Nucleus accumbens (tissue), 56 donors: ENCODE data around the gene PPP2R1B.
"Not testable (repeated sequence)": the region's sequence is repeated elsewhere in the genome, so short reads cannot be mapped to it uniquely, and the experiment has no call there.

Source experiments
- DNase-seq, 56 donors: peaks; one replicate each; lab custom pipeline; 2025; lab: John Stamatoyannopoulos, UW

The PPP2R1B gene

DNA sequence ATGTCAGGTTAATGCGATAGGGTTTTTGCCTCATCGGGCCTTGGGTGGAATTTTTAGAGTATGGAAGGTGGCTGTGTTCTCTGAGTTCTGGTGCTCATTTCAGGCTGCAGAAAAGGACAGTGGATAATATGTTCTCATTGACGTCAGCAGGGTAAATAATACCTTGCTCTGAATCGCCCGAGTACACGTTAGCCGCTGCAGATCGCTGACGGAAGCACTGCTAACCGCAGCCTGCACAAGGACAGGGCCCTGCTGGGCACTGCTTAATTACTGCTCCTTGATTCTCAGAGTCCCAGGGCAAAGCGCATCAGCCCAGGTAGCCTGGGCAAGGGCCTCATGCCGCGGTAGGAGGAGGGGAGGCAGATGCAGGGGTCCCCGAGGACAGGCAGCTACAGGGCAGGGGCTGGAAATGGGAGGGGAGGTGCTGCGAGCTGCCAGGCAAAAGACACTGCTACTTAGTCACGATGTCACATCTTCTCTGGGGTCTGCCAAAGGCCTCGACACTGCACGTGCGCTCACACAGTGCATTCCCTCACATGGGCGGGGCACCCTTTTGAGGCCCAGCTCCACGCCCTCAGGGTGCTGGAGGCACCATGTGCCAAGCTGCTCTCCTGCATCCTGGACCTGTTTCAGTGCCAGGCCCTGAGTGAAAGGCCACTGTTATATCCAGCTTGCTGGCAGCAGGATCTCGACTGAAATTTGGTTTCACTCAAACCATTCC lies 35.2 kb downstream of the PPP2R1B start:
- DNase-seq, result peak in 27 of 56 donors; percentile 27 to 66 (median 46)

DNA sequence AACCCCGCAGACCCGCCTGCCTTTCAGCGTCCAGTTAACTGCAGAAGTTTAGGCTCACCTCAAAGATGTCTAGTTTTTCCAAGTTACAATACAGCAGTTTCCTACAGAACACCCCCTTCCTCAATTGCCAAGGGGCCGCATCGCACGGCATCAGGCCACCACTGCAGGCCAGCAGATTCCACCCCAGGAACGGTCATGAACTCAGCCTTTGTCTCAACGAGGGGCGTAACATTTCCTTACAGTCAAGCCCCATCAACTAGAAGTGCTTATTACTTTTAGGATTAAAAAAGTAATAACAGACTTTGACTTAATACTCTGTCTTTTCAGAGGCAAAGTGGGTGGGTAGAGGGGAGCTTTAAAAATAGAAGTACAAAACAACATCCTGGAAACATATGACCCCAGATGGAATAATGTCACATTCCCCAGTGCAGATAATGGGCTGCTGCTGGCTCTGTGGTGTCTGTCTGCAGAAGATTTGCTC lies 36.3 kb downstream of the PPP2R1B start:
- no peak for DNase-seq

DNA sequence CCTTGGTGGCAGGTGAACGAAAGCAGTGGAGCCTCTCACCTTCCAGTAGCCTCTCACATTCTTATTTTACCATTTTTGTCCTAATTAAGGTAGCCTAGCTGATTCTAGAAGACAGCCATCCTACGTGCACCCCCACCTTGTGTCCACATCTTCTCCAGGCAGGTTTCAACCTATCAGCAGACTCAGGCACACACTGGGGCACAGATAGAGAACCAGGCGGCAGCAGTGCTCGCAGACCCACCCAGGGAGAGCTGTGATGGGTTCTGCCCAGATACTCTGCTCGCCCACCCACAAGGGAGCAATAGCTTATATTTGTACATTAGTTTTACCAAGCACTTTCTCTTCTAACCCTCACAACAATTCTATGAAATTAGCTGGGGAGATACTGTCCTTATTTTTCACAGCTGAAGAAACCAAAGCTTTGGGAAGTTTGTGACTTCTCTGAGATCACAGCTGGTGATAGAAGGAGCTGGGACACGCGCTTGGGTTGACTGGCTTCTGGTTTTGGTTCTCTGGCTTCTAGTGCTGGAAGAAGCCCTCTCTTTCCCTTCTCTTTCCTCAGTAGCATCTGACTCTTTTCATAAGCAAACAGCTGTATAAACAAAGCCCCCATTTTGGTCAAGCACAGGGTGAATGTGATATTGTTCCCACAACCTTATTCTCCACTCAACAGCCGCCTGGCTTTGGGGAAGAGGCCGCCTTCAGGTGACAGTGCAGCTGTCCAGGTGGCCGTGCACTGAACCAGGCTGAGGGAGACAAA lies 36.9 kb downstream of the PPP2R1B start:
- DNase-seq, result peak in 5 of 56 donors; percentile 28 to 61 (median 36)

DNA sequence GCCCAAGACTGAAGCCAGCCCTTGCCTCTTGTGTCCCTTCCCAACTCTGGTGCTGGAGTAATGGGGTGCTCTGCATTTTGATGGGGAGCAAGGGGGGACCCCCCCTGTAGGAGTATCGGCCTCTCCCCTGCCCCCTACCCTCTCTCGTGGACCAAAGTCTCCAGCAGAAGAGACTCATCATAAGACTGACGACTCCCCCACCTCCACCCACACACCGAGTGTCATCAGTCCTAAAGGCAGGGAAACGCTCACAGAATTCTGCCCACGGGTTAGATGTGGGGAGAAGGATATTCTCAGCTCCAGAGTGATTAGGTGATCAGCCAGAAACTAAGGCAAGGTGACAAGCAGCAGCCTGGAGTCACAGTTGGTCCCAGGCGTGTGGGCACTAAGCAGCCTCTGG lies 38.8 kb downstream of the PPP2R1B start:
- peak in 6 of 56 donors; percentile 16 to 33 (median 22) for DNase-seq

DNA sequence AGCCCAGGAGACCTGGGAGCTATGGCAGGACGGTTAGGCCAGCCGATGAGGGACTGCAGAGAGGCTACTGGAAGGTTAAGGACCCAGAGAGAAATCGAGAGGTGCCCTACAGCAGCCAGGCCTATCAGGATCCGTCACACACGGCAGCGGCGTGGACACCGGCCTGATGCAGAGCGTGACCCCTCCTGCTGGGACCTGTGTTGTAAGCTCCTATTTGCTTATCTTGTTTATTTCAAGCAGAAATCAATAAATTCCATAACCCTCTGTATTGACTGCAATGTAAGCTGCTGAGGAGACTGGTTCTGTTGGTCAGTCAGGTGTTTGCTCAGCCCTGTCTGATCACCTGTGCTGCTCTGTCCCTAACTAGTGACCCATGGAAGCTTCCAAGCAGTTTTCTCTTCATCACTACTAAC lies 39.9 kb downstream of the PPP2R1B start:
- no peak for DNase-seq

DNA sequence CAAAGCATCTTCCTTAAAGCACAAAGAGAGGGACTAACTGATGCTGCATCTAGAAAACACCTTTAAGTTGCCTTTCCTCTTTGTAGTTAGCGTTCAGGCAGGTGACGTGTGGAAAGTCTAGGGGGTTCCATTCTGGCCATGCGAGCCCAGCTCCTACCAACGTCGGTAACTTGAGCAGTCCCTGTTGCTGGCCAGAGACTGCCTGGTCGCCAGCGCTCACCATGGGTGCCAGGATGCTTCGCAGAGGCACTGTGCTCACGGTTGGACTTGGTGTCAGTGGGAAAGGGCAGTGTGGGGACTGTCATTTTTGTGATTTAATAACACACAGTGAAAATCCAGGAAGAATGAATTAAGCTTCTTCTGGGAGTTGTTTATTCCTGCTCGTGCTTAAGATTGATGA lies 40.6 kb downstream of the PPP2R1B start:
- DNase-seq, result no peak

DNA sequence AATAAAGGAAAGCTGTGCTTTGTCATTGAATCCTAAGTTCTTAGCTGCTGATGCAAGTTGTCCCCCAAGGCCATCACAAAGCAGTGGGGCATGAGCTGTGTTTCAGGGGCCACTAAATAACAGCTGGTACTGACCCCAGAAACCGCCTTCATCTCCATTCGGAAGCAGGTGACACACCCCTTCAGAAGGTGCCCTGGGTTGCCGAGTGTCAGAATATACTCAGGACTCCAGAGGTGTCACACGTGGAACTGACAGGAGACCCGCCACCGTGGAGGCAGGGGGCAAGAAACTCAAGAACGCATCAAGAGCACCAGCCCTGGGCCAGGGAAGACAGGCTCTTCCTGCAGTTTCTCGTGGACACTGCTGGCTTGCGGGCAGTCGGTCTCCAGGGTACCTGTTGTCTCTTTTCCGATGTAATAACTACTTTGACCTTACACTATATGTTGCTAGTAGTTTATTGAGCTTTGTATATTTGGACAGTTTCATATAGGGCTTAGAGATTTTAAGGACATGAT lies 41.5 kb downstream of the PPP2R1B start:
- DNase-seq, result no peak

DNA sequence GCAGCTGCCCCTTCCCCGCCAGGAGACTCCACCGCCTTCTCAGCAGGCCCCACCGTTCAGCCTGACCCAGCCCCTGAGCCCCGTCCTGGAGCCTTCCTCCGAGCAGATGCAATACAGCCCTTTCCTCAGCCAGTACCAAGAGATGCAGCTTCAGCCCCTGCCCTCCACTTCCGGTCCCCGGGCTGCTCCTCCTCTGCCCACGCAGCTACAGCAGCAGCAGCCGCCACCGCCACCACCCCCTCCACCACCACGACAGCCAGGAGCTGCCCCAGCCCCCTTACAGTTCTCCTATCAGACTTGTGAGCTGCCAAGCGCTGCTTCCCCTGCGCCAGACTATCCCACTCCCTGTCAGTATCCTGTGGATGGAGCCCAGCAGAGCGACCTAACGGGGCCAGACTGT lies 42.6 kb downstream of the PPP2R1B start:
- peak in 3 of 56 donors; percentile 15 to 28 (median 22) for DNase-seq

DNA sequence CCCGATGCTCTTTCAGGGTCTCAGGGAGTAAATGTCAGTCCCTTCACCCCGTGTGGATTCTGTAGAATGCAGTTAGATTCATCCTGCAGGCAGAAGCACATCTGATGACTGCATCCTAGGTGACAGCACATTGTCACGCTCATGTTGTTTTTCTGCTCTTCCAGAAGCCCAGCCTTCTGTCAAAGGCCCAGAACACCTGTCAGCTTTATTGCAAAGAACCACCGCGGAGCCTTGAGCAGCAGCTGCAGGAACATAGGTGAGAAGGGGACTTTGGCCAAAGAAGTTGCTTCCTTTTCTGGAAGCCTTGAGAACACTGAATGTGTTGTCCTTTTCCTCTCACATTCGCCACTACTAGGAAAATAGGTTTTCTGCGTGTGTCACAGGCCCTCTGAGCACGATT lies 43.7 kb downstream of the PPP2R1B start:
- no peak for DNase-seq

DNA sequence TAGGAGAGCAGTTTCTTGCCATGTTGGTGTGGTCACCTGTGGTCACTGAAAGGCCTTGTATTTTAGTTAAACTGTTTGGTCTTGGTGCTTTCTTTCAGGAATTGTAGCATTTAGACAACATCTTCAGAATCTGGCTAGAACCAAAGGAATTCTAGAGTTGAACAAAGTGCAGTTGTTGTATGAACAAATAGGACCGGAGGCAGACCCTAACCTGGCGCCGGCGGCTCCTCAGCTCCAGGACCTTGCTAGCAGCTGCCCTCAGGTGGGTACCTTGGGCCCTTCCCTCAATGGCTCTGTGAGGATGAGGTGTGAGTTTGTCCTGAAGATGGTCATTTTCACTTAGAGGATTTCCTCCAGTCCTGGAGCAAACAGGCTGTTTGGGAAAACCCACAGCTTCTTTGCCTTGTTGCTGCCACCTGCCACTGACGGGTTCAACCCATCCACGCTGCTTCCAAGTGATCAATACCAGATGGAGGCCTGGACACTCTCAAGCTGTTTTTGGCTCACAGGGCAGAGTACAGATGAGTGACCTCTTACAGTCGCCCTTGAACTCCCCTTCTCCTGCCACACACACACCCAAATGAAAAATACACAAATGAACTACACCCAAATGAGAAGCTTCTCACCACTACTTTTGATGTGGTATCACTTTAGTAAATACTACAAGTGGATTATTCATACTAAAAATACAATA lies 45.2 kb downstream of the PPP2R1B start:
- no peak for DNase-seq

DNA sequence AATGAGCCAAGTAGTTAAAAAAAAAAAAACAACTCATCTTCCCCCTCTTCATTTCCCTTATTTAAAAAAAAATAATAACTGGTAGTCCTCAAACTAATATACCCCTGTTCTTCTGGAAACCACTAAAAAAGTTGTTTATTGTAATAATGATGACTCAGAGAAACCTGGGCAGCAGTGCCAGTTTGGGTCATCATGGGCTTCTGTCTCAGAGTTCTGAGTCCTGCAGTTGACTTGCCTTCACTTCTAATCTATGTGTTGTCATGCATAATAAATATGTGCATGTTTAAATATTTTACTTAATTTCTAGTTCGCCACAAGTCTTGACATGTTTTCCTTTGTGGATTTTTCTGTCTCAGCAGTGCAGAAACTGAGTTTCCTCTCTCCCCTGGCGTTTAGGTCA lies 46.8 kb downstream of the PPP2R1B start:
- peak in 1 of 56 donors; percentile 29 for DNase-seq

DNA sequence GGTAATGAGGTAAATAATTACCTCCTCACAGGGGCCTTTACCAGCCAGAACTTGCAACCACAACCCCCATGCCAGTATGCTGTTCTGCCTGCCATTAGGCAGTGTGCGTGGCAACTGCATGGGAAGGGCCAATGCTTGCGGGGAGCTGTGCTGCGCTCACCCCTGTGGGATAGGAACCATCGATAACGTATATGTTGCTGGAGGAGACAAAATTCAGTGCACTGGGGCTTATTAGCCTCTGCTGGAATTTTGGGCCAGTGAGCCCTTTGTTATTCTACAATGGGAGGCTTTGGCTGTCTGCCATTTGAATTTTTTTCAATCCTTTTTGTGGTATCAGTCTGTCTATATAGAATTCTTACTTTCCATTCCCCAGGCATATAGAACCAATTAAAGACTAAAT lies 47.3 kb downstream of the PPP2R1B start:
- no peak for DNase-seq

DNA sequence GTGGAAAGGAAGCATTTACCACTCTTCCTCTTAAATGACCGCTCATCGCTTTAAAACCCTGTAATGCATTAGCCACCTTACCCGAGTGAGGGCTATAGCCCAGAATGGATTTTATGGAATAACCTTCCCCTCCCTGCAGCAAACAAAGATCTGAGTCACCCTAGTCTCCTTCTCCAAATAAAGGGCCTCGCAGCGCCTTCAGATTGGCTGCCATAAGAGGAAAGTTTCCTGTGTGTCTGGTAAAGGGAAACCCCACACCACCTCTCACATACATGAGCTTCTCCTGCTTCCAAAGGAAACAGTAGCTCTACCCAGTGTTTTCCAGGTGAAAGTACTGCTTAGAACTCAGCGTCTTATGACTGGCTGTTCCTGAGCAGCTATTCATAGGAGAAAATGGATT lies 47.8 kb downstream of the PPP2R1B start:
- DNase-seq, result peak in 4 of 56 donors; percentile 20 to 33 (median 25)

DNA sequence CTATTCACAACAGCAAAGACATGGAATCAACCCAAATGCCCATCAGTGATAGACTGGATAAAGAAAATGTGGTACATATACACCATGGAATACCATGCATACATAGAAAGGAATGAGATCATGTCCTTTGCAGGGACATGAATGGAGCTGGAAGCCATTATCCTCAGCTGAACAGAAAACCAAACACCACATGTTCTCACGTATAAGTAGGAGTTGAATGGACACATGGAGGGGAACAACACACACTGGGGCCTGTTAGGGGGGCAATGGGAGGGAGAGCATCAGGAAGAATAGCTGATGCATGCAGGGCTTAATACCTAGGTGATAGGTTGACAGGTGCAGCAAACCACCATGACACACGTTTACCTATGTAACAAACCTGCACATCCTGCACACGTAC lies 48.5 kb downstream of the PPP2R1B start:
- DNase-seq, result not testable (repeated sequence)

DNA sequence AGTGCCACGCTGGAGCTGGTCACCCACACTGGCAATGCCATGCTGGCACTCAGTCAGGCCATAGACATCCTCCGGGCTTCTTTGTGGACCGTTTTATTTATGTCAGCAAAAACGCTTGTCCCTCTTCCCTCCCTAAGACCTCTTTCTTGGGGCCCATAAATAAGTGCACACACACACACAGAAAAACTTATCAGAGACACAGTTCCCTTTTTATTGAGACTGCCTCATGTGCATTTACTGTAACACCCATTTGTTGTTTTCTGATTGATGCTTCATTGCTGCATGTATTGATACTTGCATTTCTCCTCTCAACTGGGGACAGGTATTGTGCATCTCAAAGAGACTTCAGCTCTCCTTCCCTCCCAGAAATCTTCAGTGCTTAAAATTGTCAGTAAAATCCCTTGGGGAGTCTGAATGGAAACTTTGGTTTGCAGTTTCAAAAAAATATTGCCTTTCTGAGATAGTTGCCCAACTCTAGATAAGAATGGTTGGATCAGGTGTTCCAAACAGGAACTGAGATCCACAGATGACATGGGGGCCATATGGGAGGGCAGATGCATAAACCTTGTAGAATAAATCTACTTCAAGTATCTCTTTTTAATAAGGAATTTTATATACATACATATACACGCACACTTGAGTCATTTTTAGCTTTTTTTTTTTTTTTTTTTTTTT lies 50.9 kb downstream of the PPP2R1B start:
- DNase-seq, result no peak

DNA sequence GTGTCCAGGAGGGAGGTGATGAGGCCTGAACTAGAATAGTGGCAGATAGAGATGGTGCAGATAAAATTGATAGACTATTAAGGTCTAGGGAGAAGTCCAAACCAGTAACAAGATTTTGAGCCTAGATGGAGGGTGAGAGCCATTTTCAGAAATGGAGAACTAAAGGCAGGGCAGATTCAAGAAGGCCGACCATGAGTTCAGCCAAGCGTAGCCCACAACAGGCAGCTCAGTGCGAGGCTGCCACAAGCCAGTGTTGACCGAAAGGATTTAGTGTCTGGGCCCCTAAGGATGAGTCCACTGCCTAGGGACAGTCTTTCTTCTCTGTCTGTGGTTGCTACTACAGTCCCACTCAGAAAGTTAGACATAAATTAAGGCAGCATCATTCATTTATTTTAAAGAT lies 51.7 kb downstream of the PPP2R1B start:
- DNase-seq, result no peak

DNA sequence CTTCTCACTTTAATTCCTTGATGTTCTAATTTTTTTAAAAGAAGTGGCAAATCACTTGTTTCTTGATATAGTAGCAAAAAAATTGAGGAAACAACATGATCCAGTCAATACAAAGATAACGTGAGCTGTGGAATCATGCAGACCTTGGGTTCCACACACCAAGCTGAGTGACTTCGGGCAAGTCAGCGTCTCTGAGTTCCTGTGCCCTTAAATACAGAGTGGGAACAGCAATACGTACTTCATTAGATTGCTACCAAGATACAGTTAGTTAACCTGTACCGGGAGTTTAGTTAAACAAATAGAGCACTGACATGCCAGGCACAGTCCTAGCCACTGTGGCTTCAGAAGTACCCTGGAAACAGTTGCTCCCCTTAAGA lies 58.5 kb downstream of the PPP2R1B start:
- DNase-seq, result no peak

DNA sequence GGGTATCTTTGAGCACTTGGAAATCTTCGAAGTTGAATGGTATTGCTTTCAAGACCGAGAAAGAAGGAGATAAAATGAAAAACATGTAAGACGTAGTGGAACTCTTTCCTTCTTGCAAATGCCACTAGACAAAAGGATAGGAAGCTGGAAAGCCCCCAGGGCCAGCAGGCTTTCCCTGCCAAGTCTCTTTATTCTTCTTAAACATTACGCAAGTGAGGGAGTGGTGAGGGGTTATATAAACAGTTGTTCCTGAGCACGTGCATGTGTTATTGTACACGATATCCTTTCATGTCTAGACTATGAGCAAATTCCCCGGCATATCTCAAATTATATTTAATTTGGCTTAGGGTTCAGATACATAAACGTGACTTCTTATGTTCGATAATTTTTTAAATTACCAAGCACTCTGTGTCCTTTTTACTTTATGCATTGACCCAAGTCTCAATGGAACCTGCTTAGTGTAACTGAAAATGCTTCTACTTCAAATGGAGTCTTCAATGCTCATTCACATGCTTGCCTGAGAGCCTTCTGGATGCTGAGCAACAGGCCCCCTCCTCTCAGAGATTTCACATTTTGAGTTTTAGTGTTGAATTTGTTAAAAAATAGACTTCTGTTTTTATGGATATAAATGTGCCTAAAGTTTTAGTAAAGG lies 59.0 kb downstream of the PPP2R1B start:
- DNase-seq, result peak in 6 of 56 donors; percentile 2 to 40 (median 22)

DNA sequence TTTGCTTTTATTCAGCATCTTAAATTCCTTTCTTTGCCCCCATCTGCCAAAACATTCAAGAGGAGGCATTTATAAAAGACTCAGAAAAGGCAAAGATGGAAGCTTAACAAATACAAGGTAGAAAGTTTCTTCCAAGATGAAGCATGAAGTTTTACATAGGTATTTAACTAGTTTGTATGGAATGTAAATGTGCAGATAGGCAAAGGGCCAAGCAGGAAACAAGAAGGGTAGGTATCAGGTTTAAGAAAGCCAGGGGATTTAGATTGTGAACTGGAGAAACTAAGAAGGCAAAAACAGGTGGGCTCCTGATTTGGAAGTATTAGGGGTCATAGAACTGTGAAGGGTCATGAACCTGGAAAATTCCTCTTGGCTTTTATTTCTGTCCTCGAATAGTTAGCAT lies 62.6 kb downstream of the PPP2R1B start:
- DNase-seq, result no peak

DNA sequence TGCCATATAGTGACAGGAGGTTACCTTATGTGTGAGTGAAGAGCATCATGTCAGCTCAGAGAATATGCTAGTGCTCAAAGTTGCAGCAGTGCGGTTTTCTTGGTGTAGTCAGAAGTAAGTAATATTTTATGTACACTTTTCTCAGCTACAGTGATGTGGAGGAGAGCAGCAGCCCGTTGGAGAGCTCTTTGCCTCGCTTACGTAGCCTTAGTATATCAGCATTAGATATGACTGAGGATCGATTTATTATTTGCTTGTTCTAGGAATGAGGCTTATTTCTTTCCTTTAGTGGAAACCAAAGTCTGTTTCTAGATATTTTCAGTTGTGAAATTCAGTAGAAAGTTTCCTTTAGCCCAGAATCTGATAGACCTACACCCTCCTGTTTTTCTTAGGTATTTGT lies 63.6 kb downstream of the PPP2R1B start:
- no peak for DNase-seq
